Activated effector memory CD4-positive, alpha-beta T cell treated with anti-CD3 and anti-CD28 coated beads, Interleukin-2, amount 50 U/mL, for 16 hours (primary cell): Measurements from ENCODE around the gene PTPN14.
"Not testable (repeated sequence)": the region's sequence is repeated elsewhere in the genome, so short reads cannot be mapped to it uniquely, and the experiment has no call there.

Experiments
- DNase-seq: peaks from one replicate; pipeline ENCODE4 v3.0.0-alpha.2; 2020

The PTPN14 gene

DNA sequence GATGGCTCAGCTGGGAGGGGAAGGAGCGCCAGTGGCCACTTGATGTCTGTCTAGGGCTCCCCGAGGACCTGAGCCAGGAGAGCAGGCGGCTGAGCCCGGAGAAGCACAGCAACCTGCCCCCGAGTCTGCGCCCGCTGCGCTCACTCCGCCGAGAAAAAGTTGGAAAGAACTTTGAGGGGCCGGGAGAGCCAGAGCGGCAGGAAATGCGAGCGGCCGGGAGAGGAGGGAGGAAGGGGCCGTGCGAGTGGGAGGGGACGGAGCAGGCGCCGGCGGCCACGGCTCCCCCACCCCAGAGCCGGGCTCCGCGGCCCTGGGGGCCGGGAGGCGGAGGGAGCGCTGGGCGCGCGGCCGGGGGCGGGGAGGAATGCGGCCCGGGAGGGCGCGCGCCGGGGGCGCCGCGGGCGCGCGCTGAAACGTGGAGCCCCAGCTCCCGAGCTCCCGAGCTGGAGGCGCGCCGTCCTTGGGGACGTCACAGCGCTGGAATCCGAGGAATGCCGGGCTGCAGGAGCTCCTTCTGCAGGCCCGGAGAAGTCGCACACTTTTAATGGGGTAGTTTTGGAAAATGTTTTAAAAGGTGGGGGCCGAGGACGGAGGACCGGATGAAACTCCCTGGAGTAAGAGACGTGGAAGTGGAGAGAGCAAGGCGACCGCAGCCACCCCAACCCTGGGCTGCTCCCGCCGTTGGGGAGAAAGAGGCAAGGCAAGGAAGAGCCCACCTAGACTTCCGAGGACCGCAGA is at the start of gene PTPN14:
Gene PTPN14 (minus strand): TSS at position 167 of the 738 bp plus-strand sequence. CDS start 86,799 bp downstream, outside the sequence.
- DNase-seq: no peak

DNA sequence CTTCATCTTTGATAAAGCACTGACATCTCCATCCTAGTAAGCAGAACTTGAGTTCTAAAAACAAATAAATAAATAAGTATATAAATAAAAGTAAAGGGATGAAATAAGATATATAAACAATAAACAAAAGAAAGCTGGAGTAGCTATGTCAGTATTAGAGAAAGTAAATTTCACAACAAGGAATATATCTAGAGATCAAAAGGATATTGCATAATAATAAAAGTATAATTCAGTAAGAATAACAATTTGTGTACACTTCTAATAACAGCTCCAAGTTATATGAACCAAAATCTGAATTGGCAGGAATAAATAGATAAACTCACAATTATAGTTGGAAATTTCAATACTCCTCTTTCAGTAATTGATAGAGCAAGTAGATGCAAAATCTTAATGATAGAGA is 41.8 kb upstream of the PTPN14 start:
- no peak for DNase-seq

DNA sequence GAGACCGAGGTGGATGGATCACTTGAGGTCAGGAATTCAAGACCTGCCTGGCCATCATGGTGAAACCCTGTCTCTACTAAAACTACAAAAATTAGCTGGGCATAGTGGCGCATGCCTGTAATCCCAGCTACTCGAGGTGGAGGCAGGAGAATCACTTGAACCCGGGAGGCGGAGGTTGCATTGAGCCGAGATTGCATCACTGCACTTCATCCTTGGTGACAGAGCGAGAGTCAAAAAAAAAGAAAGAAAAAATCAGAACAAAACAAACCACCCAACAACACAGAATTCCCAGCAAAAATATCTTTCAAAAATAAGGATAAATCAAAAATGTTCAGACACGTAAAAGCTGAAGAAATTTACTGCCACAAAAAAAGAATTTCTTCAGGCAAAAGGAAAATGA is 40.5 kb upstream of the PTPN14 start:
- not testable (repeated sequence) for DNase-seq

DNA sequence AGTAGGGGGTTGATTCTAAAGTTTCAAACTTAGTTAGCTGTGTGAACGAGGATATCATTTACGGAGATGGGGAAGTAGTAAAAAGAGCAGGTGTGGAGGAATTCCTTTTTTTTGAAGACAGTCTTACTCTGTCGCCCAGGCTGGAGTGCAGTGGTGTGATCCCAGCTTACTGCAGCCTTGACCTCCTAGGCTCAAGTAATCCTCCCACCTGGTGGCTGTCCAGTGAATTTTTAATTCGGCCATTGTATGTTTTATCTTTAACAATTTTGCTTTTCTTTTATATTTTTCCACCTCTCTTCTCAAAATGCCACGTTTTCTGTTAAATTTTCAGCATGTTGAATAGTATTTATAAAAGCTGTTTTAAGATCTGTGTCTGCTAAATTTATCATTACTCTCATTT is 39.3 kb upstream of the PTPN14 start:
- DNase-seq: no peak

DNA sequence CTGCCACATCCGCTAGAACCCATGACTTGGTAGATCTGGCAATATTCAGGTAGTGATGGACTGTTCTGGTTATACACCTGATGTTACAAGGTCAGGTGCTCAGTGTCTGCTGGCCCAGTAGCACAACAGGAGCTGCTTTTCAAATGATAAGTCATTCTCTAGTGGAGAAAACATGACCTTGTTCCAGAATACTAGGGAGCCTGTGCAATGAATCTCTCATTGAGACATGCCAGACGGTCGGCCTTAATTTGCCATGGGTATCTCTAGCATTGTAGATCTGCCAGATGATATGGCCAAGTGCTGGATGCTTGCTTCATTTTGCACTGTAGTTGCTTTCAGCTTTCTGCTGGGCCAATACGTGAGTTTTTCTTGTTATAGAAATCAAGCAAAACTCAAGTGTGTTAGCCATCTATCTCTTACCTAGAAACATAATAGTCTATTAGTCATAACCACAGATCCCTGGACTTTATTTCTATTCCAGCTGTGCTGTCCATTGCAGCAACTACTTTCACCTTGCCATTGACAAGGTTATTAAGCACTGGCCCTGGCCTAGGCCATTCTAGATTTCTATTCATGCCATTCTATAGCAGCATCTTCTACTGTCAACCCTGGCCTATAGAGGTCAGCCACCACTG is 37.7 kb upstream of the PTPN14 start:
- no peak for DNase-seq

DNA sequence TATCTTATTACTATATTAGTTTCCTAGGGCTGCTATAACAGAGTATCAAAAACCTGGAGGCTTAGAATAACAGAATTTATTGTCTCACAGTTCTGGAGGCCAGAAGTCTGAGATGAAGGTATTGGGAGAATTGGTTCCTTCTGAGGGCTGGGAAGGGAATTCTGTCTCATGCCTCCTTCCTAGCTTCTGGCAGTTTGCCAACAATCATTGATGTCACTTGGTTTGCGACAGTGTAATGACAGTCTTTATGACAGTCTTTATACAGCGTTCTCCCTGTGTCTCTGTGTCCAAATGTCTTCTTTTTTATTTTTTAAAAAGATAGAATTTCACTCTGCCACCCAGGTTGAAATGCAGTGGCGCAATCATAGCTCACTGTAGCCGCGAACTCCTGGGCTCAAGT is 35.8 kb upstream of the PTPN14 start:
- DNase-seq: no peak

DNA sequence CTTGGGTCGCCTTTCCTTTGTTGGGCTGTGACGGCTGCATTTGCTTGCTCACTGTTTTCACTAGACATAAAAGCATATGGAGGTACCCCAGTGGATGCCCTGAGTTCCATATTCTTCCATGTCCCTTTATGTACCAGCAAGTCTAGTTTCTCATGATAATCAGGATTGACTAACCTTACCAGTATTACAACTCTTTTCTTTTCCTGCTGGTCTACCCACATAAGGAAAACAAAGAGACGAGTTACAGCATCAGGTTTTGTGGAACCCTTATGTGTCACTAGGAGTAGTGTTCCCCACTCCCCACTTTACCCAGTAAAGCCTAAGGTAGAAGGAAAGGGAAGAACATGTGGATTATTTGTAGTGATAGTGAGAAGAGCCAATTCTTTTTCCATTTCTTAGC is 35.2 kb upstream of the PTPN14 start:
- no peak for DNase-seq

DNA sequence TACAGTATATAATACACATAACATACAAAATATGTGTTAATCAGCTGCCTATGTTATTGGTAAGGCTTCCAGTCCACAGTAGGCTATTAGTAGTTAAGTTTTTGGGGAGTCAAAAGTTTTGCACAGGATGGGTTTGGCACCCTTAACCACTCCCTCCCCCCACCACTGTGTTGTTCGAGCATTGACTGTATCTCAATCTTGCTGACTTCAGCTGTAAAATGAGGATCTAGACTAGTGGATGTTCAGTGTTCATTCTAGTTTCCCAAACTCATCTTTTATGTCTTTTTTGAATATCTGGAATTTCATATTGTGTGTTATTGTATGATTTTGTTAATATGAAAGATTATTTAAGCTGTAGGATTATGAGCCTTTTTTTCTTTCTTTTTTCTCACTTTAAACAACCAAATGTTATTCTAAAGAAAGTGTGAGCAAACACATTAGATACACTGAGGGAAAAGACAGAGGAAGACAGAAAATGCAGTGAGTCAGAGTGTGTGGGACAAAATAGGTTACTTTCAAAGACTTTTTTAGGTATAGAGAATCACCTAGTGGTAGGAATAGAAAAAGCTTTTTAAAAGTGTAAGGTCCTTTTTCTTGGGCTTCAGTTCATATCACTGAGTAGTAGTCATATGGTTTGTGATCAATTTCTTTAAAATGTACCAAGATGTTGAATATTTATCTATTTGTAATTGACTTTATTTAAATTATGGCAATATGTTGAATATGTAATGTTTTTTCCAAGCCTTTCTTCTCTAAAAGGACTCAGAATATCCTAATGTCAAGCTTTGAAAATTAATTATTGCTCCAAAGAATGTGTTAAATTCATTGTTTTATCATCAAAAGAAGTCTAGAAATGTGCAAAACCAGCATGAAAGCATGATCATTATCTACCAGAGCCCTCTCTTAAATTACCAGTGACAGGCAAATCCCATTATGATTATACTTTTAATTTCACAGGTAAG is 33.7 kb upstream of the PTPN14 start:
- no peak for DNase-seq

DNA sequence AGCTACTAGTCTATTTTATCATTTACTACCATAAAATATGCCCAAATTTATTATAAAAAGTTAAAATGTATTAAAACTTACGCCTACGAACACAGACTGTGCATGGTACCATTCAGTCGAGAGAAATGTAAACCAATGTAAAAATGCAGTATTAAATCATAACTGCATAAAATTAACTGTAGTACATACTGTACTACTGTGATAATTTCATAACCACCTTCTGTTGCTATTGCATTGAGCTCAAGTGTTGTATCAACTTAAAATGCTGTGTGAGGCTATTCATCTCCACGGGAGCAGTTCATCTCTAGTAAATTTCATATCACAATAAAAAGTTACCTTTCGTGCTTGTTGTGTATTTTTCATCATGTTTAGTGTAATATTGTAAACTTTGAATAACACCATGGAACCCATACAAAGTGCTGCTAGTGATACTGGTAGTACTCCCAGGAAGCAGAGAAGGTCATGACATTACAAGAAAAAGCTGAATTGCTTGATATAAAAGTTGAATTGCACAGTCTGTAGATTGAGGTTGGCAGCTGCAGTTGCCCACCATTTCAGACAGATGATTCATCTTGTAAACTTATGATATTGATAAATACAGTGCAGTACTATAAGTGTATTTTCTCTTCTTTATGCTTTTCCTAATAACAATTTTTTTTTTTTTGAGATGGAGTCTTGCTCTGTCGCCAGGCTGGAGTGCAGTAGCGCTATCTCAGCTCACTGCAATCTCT is 32.6 kb upstream of the PTPN14 start:
- no peak for DNase-seq

DNA sequence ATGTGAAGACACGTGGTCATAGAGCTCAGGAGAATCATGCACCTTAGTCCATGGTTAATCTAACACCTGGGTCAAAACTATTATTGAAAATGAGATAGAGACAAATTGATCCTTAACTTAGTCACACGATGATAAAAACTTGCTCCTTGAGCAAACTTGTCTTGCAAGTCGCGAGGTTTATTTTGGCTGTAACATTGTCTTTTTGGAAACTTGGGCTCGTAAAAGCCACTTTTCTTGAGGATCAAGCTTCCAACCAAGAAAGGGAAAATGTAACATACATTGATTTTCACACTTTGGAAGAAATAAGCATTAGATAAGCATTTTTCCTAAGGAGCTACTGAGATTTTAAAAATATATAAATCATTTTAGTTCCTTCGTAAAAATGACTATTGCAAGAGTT is 31.7 kb upstream of the PTPN14 start:
- DNase-seq: no peak

DNA sequence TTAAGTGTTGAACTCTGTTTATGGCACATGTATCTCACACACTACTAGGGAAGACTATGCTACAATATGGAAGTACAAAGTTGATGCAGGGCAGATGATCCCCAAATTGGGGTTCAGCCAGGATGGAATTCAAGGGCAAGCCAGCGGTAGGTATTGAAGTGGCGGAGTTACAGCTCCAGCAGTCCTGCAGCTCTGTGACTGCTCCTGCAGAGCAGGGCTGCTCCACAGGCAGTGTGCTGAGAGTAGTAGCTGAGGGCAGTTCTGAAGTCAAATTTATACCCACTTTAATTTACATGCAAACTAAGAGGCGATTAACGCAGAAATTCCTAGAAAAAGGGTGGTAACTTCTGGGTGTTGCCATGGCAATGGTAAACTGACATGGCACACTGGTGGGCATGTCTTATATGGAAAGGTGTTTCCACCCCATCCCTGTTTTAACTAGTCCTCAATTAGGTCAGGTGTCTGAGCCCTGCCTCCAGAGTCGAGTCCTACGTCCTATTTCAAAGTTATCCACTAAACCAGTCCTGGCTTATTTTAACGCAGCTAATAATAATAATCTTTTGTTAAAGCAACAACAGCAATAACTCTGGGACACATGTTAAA is 31.0 kb upstream of the PTPN14 start:
- DNase-seq: no peak

DNA sequence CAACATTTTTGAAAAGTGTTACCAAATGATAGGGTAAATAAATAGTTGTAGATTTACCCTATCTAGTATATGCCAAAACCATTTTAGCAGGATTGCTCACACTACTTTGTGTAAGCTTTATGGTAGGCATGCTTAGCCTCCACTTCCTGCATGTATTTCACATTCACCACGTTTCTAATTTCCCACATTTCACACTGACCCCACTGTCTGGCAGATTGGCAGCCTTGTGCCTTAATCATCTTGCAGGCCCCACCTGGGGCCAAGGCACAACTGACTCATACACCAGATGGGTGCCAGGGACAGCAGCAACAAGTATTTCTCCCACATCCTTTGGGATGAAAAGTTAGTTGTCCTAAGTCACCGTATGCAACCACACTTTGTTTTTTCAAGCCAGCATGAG is 30.4 kb upstream of the PTPN14 start:
- DNase-seq: no peak

DNA sequence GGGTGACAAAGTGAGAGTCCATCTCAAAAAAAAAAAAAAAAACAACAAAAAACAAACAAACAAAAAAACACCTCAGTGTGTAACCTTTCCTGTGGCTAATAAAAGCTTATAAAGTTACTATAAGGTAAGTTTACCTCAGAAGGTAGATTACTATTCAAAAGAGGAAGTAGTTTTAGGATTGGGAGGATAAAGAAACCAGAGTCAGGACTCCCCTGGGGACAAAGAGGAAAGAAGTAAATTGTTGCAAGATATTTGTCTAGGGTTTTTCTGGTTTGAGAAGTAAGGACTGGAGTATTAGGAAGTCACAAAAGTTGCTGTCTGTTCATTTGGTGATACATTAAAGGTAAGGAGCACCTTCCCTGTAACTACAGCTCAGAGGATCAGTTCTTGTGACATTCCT is 27.8 kb upstream of the PTPN14 start:
- no peak for DNase-seq

DNA sequence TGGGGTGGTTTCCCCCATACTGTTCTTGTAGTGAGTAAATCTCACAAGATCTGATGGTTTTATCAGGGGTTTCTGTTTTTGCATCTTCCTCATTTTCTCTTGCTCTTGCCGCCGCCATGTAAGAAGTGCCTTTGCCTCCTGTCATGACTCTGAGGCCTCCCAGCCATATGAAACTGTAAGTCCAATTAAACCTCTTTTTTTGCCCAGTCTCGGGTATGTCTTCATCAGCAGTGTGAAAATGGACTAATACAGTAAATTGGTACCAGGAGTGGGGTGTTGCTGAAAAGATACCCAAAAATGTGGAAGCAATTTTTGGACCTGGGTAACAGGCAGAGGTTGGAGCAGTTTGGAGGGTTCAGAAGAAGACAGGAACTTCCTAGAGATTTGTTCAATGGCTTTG is 24.7 kb upstream of the PTPN14 start:
- not testable (repeated sequence) for DNase-seq

DNA sequence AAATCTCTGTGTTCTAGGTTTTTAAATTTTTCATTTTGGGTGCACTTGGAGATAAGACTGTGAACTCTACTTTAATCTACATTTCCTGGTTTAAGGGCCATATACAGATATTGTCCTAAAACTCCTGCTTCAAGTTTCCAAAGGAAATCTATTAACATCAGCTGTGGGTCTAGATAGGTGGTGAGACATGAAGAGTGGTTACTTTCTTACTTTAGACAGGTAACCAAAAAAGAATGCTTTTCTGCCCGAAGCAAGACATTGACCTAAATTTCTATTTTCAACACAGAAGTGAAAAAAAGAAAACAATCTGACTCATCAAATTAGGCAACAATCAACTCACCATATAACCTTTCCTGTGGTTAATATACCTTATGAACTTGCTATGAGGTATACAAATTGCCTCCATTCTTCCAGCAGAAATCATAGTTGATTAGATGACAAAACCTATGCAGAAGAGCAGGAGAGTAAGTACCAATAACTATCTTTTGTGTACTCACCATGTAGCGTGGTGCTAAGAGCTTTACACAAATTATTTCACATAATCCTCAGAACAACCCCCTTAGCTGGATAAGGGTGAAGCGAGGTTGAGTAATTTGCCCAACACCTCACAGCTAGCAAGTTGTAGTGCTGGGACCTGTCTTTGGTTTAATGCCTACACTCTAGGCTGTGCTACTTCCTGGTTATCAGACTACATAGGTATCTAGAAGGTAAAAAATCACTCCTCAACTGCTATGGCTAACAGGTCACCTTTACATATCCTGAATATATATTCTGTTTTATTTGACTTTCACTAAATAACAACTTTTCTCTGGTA is 23.4 kb upstream of the PTPN14 start:
- no peak for DNase-seq

DNA sequence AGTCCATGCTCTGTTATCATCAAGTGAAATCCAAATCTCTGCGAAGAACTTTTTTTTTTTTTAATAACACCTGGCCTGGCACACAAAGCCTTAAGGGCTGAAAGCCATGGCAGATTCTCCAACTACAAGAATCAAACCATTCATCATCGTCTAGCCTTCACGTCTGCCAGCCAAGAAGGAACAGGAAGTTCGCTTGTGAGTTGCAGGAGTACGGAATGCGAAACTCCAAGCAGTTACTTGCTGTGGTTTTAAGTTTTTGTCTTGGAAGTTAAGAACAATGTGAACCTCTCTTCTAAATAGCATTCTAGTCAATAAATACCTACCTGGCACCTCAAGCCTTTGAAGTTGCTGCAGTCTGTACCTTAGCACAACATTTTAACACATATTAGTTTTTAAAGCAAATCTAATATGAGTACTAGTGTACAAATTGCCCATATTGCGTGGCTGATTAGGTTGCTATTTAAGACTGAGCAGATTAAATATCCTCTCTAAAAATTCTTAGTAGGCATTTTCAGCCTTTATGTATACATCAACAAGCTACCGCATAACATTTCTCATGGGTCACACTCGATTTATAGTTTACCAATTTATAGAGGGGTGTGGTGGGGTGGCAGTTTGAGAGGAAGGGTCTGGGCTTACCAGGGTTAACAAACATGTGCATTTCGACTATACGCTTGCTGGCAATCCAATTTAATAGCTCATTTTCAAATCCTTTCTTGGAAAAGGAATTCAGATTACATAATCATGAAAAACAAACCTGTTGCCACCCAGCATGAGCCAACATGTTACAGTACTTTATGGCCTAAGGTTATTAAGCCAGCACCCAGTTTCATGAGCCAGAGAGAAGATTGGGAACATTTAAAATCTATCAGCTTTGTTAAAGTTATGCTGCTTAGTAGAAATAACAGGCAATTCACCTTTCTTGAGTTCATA is 22.2 kb upstream of the PTPN14 start:
- DNase-seq: no peak

DNA sequence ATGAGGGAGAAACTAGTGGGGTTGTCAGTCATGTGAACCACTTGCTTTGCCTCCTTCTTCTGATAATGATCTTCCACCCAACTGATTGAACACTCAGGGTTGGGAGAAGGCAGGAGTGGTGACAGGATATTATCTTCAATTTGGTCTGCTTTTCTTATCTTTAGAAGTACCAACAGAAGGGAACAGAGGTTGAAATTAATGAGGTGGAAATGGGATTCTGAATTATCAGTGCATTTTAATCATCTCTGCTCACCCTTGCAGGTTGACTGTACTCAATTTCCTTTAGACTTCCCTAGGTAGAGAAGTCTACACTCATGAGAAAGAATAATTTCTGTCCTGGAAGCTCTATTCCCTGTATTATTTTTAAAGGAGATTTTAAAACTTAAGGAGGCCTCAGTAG is 19.9 kb upstream of the PTPN14 start:
- DNase-seq: no peak

DNA sequence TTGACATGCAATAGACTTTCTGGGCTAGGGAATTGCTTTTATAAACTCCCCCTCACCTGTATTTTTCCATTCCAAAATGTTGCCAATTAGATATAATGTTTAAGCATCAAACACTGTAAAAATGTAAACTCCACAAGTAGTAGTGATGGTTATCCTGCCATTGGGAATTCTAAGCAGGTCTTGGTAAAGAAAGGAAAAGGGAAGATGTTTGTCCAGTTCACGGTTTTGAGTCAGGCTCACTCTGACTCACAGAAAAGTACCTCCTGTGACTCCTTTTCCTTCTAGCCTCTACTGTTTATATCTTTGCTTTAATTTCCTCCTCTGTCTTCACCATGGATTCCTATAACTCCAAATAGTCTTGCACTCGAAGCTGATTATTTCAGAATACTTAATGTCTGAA is 19.0 kb upstream of the PTPN14 start:
- DNase-seq: no peak

DNA sequence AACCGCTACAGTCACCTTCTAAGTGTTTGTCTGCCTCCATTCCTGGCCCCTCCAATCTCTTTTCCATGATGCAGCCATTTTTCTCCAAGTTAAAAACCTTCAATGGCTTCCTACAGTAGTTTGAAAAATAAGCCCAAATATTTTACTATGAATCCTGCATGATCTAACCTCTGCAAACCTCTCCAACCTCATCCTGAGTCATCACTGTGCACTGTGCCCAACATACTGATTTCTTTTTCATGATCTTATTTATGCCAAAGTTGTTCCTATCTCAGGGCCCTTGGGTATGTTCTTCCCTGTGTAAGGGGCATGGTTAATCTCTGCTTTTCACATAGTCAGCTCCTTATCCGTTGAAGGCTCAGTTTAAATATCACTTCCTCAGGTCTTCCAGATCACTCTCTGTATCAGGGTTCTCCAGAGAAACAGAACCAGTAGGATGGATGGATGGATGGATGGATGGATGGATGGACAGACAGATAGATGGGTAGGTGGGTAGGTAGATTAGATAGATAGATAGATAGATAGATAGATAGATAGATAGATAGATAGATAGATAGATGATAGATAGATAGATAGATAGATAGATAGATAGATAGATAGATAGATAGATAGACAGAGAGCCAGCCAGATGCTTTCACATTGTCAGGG is 18.1 kb upstream of the PTPN14 start:
- DNase-seq: no peak

DNA sequence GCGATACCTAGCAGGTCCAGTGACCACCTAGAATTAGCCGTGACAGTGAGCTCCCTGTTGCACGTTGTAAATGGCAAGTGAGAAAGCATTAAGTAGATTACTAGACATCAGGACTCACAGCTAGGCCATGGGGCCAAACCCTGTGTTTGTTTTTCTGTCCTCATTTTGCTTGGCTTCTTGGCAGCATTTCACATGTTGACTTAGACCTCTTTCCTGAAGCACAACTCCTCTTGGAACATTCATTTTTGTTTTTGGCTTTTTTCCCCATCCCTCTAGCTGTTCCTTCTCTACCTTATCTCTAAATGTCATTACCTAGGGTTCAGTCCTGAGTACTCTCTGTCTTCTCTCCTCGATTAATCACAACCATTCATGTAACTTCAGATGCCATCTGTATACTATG is 16.9 kb upstream of the PTPN14 start:
- DNase-seq: no peak
